Stimulated activated memory B cell treated with anti-CD40 and anti-IgM and Interleukin-4, amounts not matched to agents 10 μg/mL and 1 μg/mL and 100 μg/mL, for 72 hours (primary cell): ENCODE data around the gene CD2BP2.

Experiments
- ATAC-seq: fragments of 150-1000 bp; cut with Tn5 transposase; 2 replicates; pipeline ENCODE4 v1.10.0; 2021
- H3K27ac Mint-ChIP-seq: one replicate; pipeline ENCODE4 v1.8.0; 2022; ENCODE audit warnings: mild to moderate bottlenecking, mixed read lengths
- H3K27me3 Mint-ChIP-seq: one replicate; pipeline ENCODE4 v1.8.0; 2022; ENCODE audit warnings: mixed read lengths
- H3K36me3 Mint-ChIP-seq: one replicate; pipeline ENCODE4 v1.8.0; 2022; ENCODE audit warnings: mixed read lengths
- H3K4me1 Mint-ChIP-seq: one replicate; pipeline ENCODE4 v1.8.0; 2022; ENCODE audit warnings: mixed read lengths
- H3K4me3 Mint-ChIP-seq: one replicate; pipeline ENCODE4 v1.8.0; 2022; ENCODE audit warnings: mild to moderate bottlenecking, moderate library complexity, mixed read lengths
- H3K9me3 Mint-ChIP-seq: one replicate; pipeline ENCODE4 v1.8.0; 2022; ENCODE audit warnings: mixed read lengths

Gene CD2BP2

DNA sequence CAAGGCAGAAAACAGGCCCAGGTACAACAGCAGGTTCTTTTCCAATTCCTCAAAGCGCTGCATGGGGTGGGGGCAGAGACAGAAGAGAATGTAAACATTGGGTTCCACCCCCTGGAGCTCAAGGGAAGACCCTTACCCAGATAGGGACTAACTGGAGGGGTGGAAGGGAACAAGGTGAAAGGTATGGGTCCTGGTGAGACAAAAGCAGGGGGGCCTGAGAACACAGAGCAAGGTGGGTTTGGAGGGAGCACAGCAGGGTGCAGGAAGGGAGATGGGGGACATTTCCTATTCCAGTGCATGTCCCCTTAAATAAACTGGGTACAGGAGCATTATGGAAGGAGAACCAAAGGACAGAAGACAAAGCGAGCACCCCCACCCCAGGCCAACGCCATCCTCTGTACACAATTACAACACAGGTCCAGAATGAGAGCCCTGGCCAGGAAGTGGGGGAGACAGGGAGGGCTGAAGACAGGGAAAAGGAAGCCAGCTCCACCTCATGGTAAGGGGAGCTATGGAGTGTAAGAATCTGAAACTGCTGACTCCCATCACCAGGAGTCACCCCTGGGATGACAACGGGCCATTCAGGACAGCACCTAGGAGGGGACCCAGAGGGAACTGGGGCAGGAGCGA is 2.1 kb upstream of the CD2BP2 start:
- no peak for ATAC-seq
- Mint-ChIP-seq H3K27ac (peak overlapping the region; percentile 95), H3K9me3 (no peaks in the 10 kb centered on the region), H3K4me1 (peaks cover 46% of the 10 kb centered on the region), H3K36me3 (peaks cover 58% of the 10 kb centered on the region), H3K4me3 (no peak overlapping the region), H3K27me3 (no peaks in the 10 kb centered on the region)

DNA sequence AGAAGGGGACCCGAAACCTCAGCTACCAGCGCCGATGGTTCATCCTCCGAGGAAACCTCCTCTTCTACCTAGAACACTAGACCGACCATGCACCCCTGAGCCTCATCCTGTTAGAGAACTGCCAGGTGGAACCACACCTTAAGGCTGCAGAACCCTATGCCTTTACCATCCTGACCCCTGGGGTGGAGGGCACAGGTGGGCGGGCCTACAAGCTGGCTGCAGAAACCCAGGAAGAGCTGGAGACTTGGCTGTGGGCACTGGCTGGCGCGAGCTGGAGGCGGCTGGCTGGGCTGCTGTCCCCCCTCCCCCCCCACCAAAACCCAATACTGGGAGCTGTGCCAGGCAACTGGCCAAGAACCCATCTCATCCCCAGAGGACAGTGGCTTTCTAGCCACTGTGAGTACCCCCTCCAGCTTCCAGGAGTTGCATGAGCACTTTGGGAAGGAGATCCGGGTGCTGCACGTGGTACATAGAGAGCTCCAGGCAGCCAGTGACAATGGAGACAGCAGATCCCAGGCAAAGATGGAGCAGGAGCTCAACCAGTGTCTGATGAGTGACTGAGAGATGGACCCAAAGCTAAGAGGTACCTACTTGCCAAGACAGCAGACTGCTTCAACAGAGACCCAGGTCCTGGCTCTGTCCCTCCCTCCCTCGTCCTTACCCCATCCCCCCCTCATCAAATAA is 1.4 kb upstream of the CD2BP2 start:
- peak overlapping the region; percentile 95 for H3K27ac Mint-ChIP-seq
- peak overlapping the region; percentile 90 for H3K4me3 Mint-ChIP-seq
- no peaks in the 10 kb centered on the region for H3K9me3 Mint-ChIP-seq
- peaks cover 63% of the 10 kb centered on the region for H3K36me3 Mint-ChIP-seq
- ATAC-seq: no peak
- H3K4me1 Mint-ChIP-seq: peaks cover 53% of the 10 kb centered on the region
- H3K27me3 Mint-ChIP-seq: no peaks in the 10 kb centered on the region

DNA sequence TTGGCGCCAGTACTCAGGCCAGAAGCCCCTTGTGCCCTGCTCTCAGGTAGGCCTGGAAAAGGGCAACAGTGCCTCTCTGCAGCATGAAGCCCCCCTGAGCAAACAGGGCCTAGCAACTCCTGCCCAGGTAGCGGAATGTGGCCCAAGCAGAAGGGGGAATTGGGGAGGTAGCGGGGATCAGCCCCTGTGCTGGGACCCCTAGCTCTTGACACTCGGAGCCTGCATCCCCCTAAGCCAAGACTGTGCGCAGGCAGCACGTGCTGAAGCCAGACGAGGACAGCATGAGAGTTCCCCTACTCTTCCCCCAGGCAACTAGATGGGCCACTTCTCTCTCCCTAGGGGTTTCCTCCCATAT is 823 bp upstream of the CD2BP2 start:
- H3K36me3 Mint-ChIP-seq: peaks cover 64% of the 10 kb centered on the region
- H3K27ac Mint-ChIP-seq: peak overlapping the region; percentile 95
- H3K4me1 Mint-ChIP-seq: peaks cover 59% of the 10 kb centered on the region
- no peaks in the 10 kb centered on the region for H3K27me3 Mint-ChIP-seq
- peak overlapping the region; percentile 90 for H3K4me3 Mint-ChIP-seq
- H3K9me3 Mint-ChIP-seq: no peaks in the 10 kb centered on the region
- no peak for ATAC-seq

DNA sequence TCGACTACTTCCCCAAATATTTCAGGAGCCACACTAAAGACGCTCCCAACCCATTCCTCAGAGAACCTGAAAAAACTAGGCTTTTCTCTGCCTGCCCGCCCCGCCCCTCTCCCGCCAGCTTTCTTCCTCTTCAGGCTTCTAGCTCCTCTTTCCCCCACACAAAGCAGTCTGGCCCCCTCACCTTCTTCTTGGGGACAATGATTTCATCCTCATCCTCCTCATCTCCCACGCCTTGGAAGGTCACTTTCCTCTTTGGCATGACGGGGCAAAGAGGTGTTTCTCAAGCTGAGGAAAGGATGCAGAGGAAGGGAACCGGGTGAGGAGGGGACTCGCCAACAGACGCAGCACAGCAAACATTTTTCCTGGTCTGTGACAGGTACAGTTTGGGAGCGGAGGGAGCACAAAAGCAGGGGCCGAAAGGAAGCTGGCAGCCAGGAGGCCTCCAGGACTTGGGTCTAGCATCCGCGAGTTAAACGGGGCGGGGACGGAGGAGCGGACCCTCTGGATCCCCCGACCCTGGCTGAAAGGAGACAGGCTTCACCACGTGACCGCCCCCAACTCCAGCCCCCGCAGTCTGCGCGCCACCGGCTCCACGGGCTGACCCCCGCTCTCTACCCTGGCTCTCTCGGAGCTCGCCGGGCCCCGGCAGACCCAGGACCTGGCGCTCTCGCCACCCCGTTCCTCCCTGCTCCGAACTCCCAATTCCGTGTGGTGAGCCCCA is 525 bp downstream of the CD2BP2 start:
- Mint-ChIP-seq H3K27me3 (no peaks in the 10 kb centered on the region), H3K4me1 (peaks cover 72% of the 10 kb centered on the region), H3K9me3 (no peaks in the 10 kb centered on the region), H3K36me3 (peaks cover 66% of the 10 kb centered on the region), H3K4me3 (peak overlapping the region; percentile 90), H3K27ac (peak overlapping the region; percentile 95)
- ATAC-seq: peak; percentile 48

DNA sequence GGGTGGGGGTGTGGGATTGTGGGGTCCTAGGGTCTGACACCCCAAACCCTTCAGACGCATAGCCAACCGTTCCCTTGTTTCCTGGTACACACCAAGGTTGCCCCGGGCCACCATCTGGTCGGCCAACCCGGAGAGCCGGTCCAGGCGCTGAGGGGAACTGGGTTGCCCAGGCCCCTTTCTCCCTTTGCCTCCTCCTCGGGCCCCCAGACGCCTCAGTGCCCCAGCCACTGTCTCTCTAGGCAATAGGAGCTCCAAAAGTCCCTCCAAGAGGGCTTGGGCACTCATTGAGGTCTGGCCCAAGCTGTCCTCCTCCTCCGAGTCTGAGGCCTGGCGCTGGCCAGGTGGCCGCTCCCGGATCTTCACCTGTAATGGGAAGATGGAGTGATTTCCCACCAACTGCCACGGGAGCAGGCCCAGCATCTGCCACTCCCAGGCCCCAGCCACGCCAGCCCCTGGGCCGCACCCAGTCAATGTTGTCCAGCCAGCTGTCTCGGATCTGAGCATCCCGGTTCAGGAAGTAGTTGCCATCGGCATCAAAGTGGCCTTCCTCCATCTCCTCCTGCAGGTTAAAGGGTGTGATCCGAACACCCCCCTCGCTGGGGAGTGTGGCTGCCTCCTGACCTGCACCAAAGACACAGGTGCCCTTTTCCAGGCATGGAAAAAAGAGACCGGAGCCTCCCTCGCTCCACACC is 1.5 kb downstream of the CD2BP2 start:
- no peak overlapping the region for H3K27ac Mint-ChIP-seq
- peaks cover 69% of the 10 kb centered on the region for H3K36me3 Mint-ChIP-seq
- no peak for ATAC-seq
- H3K27me3 Mint-ChIP-seq: no peaks in the 10 kb centered on the region
- H3K4me3 Mint-ChIP-seq: peak overlapping the region; percentile 90
- H3K9me3 Mint-ChIP-seq: no peaks in the 10 kb centered on the region
- H3K4me1 Mint-ChIP-seq: peaks cover 82% of the 10 kb centered on the region

DNA sequence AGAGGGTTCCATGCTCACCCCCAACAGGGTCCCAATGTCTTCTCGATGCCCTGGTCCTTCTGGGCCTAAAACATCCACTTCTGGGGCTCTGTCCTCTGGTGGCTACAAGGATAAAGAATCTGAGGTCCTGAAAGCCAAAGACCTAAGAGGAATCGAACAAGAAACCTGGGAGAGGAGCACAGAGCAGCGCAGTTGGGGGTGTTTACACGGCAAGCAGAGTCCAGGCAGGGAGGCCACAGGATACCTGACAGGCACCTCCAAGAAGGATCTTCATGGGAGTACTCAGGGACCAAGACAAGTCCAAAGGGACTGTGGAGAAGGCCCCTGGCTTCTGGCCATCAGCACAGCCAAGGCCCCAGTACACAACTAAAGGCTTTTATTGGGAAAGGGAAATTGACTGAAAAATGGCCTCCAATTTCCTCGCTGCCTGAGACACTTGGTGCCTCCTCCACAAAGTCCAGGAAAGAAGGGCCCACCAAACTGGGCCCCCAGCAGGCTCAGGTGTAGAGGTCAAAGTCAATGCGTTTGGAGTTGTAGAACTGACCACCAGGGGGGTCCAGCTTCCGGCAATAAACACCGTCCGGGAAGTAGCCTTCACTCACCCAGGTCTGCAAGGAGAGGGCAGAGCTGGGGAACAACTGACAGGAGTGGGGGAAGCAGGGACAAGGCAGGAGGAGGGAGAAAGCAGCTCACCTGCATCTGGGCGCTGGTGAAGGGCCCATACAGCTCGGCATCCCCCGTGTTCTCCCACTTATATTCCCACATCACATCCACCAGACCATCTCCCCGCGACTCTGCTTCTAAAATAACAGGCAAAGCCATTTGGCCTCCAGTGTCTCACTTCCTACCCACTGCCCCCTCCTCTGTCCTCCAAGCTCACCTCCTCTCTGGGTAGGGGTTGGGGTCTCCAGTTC is 2.4 kb downstream of the CD2BP2 start:
- no peak for ATAC-seq
- Mint-ChIP-seq H3K27ac (no peak overlapping the region), H3K36me3 (peaks cover 64% of the 10 kb centered on the region), H3K9me3 (no peaks in the 10 kb centered on the region), H3K4me1 (peaks cover 82% of the 10 kb centered on the region), H3K27me3 (no peaks in the 10 kb centered on the region), H3K4me3 (no peak overlapping the region)

DNA sequence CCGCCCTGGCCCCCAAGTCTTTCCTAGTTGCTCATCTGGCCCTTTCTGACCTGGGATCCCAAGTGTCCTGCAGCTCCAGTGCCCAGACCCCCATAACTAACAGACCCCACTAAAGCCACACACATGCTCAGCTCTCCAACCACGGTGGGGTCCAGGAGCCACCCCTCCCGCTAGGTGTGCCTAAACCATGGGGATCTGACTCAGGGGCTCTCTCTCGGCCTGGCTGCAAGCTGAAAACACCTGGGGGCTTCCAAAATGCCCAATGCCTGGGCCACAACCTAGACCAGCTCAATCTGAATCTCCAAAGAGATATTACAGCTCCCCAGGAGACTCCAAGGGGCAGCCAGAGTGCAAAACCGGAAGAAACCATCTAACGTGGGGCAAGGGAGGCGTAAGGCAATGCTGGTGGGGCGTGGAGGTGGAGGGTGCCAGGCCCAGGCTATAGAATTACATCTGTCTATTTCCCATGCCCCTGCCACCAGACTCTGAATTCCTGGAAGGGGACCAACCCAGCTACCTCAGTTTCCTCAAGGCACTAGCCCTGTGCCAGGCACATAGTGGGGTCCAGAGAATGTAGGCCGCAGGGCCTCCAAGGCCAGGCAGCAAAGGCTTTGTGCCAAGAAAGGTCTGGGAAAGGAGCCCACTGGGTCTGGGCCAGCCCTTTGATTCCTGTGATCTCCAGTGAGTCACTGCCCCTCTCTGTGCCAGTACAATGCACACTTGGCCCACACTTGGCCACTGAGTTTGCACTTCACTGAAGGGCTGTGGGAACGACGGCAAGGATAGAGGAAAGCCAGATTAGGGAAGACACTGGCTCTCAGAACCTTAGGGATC is 3.3 kb downstream of the CD2BP2 start:
- H3K9me3 Mint-ChIP-seq: no peaks in the 10 kb centered on the region
- peaks cover 75% of the 10 kb centered on the region for H3K4me1 Mint-ChIP-seq
- peak overlapping the region; percentile 82 for H3K27ac Mint-ChIP-seq
- no peaks in the 10 kb centered on the region for H3K27me3 Mint-ChIP-seq
- H3K36me3 Mint-ChIP-seq: peaks cover 57% of the 10 kb centered on the region
- no peak for ATAC-seq
- H3K4me3 Mint-ChIP-seq: no peak overlapping the region

DNA sequence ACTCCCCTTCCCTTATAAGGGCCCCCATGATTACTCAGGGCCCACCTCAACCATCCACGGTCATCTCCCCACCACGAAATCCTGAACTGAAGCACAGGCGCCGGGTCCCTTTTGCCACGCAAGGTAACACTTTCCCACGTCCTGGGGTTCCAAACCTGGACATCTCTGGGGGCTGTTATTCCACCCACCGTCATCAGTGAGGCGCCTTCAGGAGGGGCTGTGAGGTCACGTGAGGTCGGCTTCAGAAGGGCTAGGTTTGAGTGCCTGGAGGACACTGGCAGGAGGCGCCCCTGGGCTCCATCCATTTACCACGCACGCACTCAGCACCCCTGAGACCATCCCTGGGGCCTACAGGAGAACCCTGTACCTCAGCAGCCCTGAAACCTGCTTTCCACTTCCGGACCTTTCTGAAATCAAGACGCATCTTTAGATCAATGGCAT is 4.1 kb downstream of the CD2BP2 start:
- ATAC-seq: no peak
- H3K27me3 Mint-ChIP-seq: no peaks in the 10 kb centered on the region
- H3K4me1 Mint-ChIP-seq: peaks cover 67% of the 10 kb centered on the region
- peak overlapping the region; percentile 1 for H3K4me3 Mint-ChIP-seq
- peak overlapping the region; percentile 82 for H3K27ac Mint-ChIP-seq
- H3K36me3 Mint-ChIP-seq: peaks cover 54% of the 10 kb centered on the region
- no peaks in the 10 kb centered on the region for H3K9me3 Mint-ChIP-seq

DNA sequence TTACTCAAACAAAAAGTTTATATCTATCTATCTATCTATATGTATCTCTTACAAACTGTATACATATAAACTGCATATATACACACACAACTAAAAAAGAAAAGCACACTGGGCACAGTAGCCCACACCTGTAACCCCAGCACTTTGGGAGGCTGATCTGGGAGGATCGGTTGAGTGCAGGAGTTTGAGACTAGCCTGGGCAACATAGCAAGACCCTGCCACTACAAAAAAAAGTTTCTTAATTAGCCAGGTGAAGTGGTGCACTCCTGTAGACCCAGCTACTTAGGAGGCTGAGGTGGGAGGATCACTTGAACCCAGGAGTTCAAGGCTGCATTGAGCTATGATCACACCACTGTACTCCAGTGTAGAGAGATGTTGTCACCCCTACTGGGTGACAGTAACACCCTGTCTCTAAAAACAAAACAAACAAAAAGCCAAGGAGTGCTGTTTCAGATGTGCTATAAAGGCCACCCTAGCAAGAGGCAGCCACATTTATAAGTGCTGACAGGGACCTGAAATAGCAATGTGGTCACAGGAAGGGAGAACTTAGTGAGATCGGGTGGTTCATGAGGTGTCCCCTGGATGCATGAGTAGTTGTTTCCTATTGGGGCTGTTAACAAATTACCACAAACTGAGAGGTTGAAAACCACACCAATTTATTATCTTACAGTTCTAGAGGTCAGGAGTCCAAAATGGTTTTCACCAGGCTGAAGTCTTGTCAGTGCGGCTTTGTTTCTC is 4.8 kb downstream of the CD2BP2 start:
- Mint-ChIP-seq H3K4me1 (peaks cover 60% of the 10 kb centered on the region), H3K36me3 (peaks cover 54% of the 10 kb centered on the region), H3K27me3 (no peaks in the 10 kb centered on the region), H3K4me3 (peak overlapping the region; percentile 18), H3K27ac (peak overlapping the region; percentile 82), H3K9me3 (no peaks in the 10 kb centered on the region)
- ATAC-seq: peak; percentile 81

DNA sequence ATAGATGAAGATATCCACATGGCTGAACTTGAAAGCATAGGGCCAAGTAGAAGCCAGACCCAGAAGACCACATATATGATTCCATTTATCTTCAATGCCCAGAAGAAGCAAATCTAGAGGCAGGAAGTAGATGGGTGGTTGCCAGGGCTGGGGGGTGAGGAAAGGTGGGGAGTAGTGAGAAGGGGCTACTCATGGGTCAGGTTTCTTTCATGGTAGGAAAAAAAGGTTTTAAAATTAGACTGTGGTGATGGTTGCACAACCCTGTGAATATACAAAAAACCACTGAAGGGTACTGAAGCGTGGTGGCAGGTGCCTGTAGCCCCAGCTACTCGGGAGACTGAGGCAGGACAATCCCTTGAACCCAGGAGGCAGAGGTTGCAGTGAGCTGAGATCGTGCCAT is 5.4 kb downstream of the CD2BP2 start:
- Mint-ChIP-seq H3K36me3 (peaks cover 54% of the 10 kb centered on the region), H3K4me3 (peak overlapping the region; percentile 32)
- ATAC-seq: peak; percentile 55

DNA sequence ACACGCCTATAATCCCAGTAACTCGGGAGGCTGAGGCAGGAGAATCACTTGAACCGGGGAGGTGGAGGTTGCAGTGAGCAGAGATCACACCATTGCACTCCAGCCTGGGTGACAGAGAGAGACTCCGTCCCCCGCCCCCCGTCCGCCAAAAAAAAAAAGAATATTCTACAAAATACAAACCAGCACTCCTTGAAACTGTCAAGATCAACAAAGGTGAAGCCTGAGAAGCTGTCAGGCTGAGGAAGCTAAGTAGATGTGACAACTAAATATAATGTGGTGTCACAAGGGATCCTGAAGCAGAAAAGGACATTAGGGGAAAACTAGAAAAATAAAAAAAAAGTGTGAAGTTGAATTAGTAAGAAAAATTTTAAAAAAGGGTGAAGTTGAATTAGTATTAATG is 6.2 kb downstream of the CD2BP2 start:
- ATAC-seq: no peak
- peaks cover 46% of the 10 kb centered on the region for H3K36me3 Mint-ChIP-seq
- H3K27me3 Mint-ChIP-seq: no peaks in the 10 kb centered on the region
- H3K4me1 Mint-ChIP-seq: peaks cover 49% of the 10 kb centered on the region
- H3K9me3 Mint-ChIP-seq: no peaks in the 10 kb centered on the region
- H3K4me3 Mint-ChIP-seq: no peak overlapping the region
- H3K27ac Mint-ChIP-seq: peak overlapping the region; percentile 82

More for the DNA sequence above, 5.4 kb downstream of the CD2BP2 start:
- peak overlapping the region; percentile 82 for H3K27ac Mint-ChIP-seq
- H3K4me1 Mint-ChIP-seq: peaks cover 57% of the 10 kb centered on the region
- no peaks in the 10 kb centered on the region for H3K27me3 Mint-ChIP-seq
- H3K9me3 Mint-ChIP-seq: no peaks in the 10 kb centered on the region

DNA sequence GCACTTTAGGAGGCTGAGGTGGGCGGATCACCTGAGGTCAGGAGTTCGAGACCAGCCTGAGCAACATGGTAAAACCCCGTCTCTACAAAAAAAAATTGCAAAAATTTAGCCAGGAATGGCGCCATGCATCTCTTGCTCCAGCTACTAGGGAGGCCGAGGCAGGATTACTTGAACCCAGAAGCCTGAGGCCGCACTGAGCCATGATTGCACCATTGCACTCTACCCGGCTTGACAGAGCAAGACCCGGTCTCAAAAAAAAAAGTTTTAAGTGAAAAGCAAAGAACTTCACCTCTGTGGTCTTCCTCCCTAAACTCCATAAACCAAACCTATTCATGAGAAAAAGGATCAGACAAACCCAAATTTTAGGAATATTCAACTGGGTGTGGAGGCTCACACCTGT is 7.0 kb downstream of the CD2BP2 start:
- Mint-ChIP-seq H3K36me3 (peaks cover 38% of the 10 kb centered on the region), H3K4me1 (peaks cover 41% of the 10 kb centered on the region), H3K9me3 (no peaks in the 10 kb centered on the region), H3K27ac (no peak overlapping the region), H3K27me3 (no peaks in the 10 kb centered on the region), H3K4me3 (no peak overlapping the region)
- no peak for ATAC-seq

DNA sequence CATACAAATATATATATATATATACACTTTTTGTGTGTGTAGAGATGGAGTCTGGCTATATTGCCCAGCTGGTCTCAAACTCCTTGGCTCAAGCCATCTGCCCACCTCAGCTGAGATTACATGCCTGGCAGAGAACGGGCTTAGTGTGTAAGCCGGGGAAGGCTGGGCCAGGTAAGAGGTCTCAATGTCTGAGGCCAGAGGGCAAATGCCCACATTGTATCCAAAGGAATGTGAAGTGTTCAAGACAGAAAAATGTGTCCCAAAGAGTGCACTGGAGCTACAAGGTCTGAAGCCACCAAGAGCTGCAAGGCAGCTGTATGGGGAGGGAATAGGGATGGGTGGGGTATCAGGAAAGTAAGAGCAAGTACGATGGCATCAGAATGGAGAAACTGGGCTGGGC is 8.8 kb downstream of the CD2BP2 start:
- ATAC-seq: no peak
- H3K4me1 Mint-ChIP-seq: peaks cover 26% of the 10 kb centered on the region
- H3K9me3 Mint-ChIP-seq: no peaks in the 10 kb centered on the region
- H3K27ac Mint-ChIP-seq: no peak overlapping the region
- H3K4me3 Mint-ChIP-seq: no peak overlapping the region
- H3K27me3 Mint-ChIP-seq: no peaks in the 10 kb centered on the region
- H3K36me3 Mint-ChIP-seq: peaks cover 20% of the 10 kb centered on the region
